AG04450 (cell line): ENCODE results near the gene MIGA1. TPM values are rescaled to one million over a fixed set of nuclear protein-coding genes. Genes with fewer than 3 reads are reported as not detected.
"Not testable (repeated sequence)": the region's sequence is repeated elsewhere in the genome, so short reads cannot be mapped to it uniquely, and the experiment has no call there.

ENCODE experiments used
- CTCF ChIA-PET: fragments of 300-600, 350-600 bp; formaldehyde crosslinking; extraction: SDS; loops from one replicate; lab custom pipeline; 2022; ENCODE audit warnings: antibody characterized with exemption, inconsistent platforms; lab: Charles Lee
- POLR2A ChIA-PET: fragments of 350-600 bp; formaldehyde crosslinking; extraction: SDS; loops from one replicate; lab custom pipeline; 2021; ENCODE audit warnings: antibody characterized with exemption, inconsistent platforms; lab: Yijun Ruan, JAX
- DNase-seq: peaks from one replicate; pipeline ENCODE4 v3.0.0-alpha.2; 2011; ENCODE audit warnings: low read depth, low spot score
- H3K27ac ChIP-seq: one replicate; pipeline ENCODE4 v1.5.1; 2012; ENCODE audit warnings: low read depth, low read length, control low read depth
- H3K27me3 ChIP-seq: one replicate; pipeline ENCODE4 v1.6.0; 2012; ENCODE audit warnings: low read length; ENCODE audit not compliant: control insufficient read depth, insufficient read depth
- H3K4me3 ChIP-seq: 2 replicates; pipeline ENCODE4 v1.5.1; 2011; ENCODE audit warnings: mild to moderate bottlenecking, low read depth, low read length, control low read depth
- H3K9me3 ChIP-seq: 2 replicates; pipeline ENCODE4 v1.5.1; 2012; ENCODE audit warnings: low read length; ENCODE audit not compliant: control insufficient read depth, insufficient read depth
- CTCF ChIP-seq: IDR thresholded peaks from 2 replicates; pipeline ENCODE4 v1.5.1; 2011; ENCODE audit warnings: low read depth, low read length, control low read depth, inconsistent platforms
- polyA plus RNA-seq: library from polyadenylated mRNA; depleted of rRNA; stranded (reverse); fragments of >200 nt; gene quantifications from 2 replicates; pipeline ENCODE4 v1.2.3, GENCODE V29; 2011

The MIGA1 gene
- polyA plus RNA-seq, 1 experiment, result 5.5 TPM

- H3K4me3 ChIP-seq, result no peak overlapping the region
- TF ChIP-seq CTCF, result no peak
- H3K27me3 ChIP-seq, result no peaks in the 10 kb centered on the region
- ChIA-PET POLR2A (no interaction called here), CTCF (no interaction called here)
- no peak for DNase-seq
- no peaks in the 10 kb centered on the region for H3K9me3 ChIP-seq
- no peak overlapping the region for H3K27ac ChIP-seq
Measured at GRCh38 chr1:77742011-77742555, 37.4 kb upstream of the MIGA1 start.

GRCh38 chr1:77744576-77744975, 34.9 kb upstream of the MIGA1 start:
- Histone ChIP-seq H3K27me3 (no peaks in the 10 kb centered on the region), H3K9me3 (no peaks in the 10 kb centered on the region), H3K27ac (no peak overlapping the region), H3K4me3 (no peak overlapping the region)
- DNase-seq, result no peak
- CTCF ChIA-PET, result no interaction called here
- POLR2A ChIA-PET, result no interaction called here
- TF ChIP-seq CTCF, result no peak

- ChIA-PET CTCF (interaction anchor here (0.6 kb wide), 1 partner anchor 200 kb away, joined by 5 read pairs; no protein-coding TSS in a partner anchor), POLR2A (interaction anchor here (0.7 to 1.0 kb wide), 2 partner anchors 89 to 125 kb away, joined by 3 read pairs; no protein-coding TSS in a partner anchor)
- not testable (repeated sequence) for H3K27me3 ChIP-seq, H3K9me3 ChIP-seq, H3K27ac ChIP-seq, H3K4me3 ChIP-seq
- peak; percentile 6 for DNase-seq
Measured at GRCh38 chr1:77749489-77749888, 30.0 kb upstream of the MIGA1 start.

GRCh38 chr1:77756052-77756754, 23.2 kb upstream of the MIGA1 start:
- no peak for TF ChIP-seq CTCF
- Histone ChIP-seq H3K27me3 (no peaks in the 10 kb centered on the region), H3K27ac (no peak overlapping the region), H3K9me3 (no peaks in the 10 kb centered on the region), H3K4me3 (no peak overlapping the region)
- CTCF ChIA-PET, result no interaction called here
- POLR2A ChIA-PET, result no interaction called here
- no peak for DNase-seq

- no peak for TF ChIP-seq CTCF
- Histone ChIP-seq H3K27me3 (no peaks in the 10 kb centered on the region), H3K4me3 (no peak overlapping the region), H3K9me3 (no peaks in the 10 kb centered on the region), H3K27ac (no peak overlapping the region)
- DNase-seq, result no peak
- ChIA-PET CTCF (no interaction called here), POLR2A (no interaction called here)
Measured at GRCh38 chr1:77757066-77757584, 22.3 kb upstream of the MIGA1 start.
